ENCODE measurements around the gene RASSF9. TPM values are rescaled to one million over a fixed set of nuclear protein-coding genes. Genes with fewer than 3 reads are reported as not detected.

The RASSF9 gene
- polyA plus RNA-seq, 2 donors: 1.2 to 2.4 TPM

DNA sequence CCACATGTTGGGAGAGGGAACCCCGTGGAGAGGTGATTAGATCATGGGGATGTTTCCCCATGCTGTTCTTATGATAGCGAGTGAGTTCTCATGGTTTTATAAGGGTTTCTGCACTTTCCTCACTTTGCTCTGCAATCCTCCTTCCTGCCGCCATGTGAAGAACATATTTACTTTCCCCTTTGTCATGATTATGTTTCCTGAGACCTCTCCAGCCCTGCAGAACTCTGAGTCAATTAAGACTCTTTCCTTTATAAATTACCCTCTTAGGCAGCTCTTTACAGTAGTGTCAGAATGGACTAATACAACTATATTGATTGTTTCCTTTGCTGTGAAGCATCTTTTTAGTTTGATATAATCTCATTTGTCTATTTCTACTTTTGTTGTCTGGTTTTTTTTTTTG is 13.1 kb upstream of the RASSF9 start:
- no peaks in the 10 kb centered on the region for H3K27me3 ChIP-seq (ENCODE audit: control insufficient read depth in 1 of 2, insufficient read depth in 2 of 2, low read length in 2 of 2)
- WGBS, 2 donors: 67 to 84% methylated on average over 3 of the region's 3 CpGs
- no peaks in the 10 kb centered on the region for H3K4me1 ChIP-seq (ENCODE audit: control insufficient read depth in 2 of 2, insufficient read depth in 2 of 2, low read length in 1 of 2)
- no peaks in the 10 kb centered on the region for H3K36me3 ChIP-seq (ENCODE audit: control insufficient read depth in 2 of 2, insufficient read depth in 2 of 2, low read length in 1 of 2)
- no peak overlapping the region for H3K4me3 ChIP-seq (ENCODE audit: low read depth in 1 of 2, low read length in 2 of 2)
- no peak overlapping the region for H3K27ac ChIP-seq (ENCODE audit: low read depth in 2 of 2, low read length in 1 of 2)
- H3K9me3 ChIP-seq (ENCODE audit: control insufficient read depth in 2 of 2, insufficient read depth in 1 of 2, low read depth in 1 of 2, low read length in 1 of 2): peaks cover 0 to 3% of the 10 kb centered on the region in 2 donors

DNA sequence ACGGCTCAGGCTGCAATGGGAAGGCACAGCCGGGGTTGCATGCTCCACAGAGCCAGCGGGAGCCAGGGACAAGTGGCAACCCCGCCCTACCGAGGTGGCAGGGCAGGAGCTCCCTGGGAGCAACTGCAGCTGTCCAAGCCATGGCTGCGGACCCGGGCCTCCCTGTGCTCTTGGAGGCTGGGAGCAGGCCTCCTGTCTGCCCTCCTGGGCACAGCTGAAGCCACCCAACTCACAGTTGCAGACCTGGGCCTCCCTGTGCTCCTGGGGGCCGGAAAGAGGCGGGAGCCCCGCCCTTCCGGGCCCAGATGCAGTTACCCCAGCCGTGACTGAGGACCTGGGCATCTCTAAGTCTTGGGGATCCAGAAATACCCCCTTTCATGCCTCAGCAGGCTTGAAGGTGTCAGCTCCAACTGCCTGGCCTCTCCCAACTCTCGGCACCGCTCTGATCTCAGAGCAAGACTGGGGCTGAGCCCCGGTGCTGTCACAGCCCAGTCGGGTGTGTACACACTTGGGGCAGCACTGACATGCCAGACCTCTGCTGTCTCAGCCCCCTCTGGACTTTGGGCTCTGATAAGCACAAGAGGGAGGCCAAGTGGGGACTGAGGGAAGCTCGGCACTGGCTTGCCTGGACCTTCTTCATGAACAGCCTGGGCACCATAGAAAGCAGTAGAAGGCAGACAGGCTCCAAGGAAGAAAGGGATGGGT is 7.5 kb upstream of the RASSF9 start:
- no peak overlapping the region for H3K4me3 ChIP-seq (ENCODE audit: low read depth in 1 of 2, low read length in 2 of 2)
- H3K36me3 ChIP-seq (ENCODE audit: control insufficient read depth in 2 of 2, insufficient read depth in 2 of 2, low read length in 1 of 2): no peaks in the 10 kb centered on the region
- H3K27me3 ChIP-seq (ENCODE audit: control insufficient read depth in 1 of 2, insufficient read depth in 2 of 2, low read length in 2 of 2): no peaks in the 10 kb centered on the region
- WGBS, 2 donors: 85 to 92% methylated on average over 17 of the region's 17 CpGs
- no peak overlapping the region for H3K27ac ChIP-seq (ENCODE audit: low read depth in 2 of 2, low read length in 1 of 2)
- peaks cover 0 to 3% of the 10 kb centered on the region in 2 donors for H3K9me3 ChIP-seq (ENCODE audit: control insufficient read depth in 2 of 2, insufficient read depth in 1 of 2, low read depth in 1 of 2, low read length in 1 of 2)
- H3K4me1 ChIP-seq (ENCODE audit: control insufficient read depth in 2 of 2, insufficient read depth in 2 of 2, low read length in 1 of 2): no peaks in the 10 kb centered on the region

DNA sequence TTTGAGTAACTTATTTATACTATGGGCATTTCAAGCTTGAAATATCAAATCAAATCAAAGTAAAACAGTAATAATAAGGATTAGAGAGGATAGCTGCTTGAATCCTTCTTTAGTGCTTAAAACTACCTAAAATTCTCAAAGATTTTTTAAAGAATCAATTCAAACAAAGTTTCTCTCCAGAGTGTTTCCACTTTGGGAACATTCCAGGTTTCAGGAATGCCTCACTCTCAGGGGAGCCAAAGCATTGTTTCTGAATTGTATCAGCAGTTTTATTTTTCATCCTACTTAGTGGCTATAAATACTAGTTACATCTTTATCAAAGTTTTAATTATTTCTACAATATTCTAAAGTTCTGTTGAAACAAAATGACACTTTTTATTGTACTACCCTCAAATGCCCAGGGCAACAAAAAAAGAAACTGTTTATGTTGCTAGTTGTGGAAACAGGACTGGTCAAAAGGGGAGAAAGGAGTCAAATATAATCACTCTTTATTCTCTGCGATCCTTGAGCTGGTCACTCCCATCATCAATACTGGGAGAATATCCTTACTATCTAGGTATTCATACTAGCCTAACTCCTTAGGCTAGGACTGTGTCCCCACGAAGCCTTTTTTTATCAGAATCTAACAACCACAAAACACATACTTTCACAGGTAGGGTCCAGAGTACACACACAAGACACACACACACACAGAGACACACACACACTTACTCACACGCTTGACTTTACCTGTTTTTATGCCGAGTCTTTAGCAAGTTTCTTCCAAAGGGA is 598 bp downstream of the RASSF9 start:
- Histone ChIP-seq H3K9me3 (ENCODE audit: control insufficient read depth in 2 of 2, insufficient read depth in 1 of 2, low read depth in 1 of 2, low read length in 1 of 2) (no peaks in the 10 kb centered on the region), H3K36me3 (ENCODE audit: control insufficient read depth in 2 of 2, insufficient read depth in 2 of 2, low read length in 1 of 2) (no peaks in the 10 kb centered on the region), H3K27me3 (ENCODE audit: control insufficient read depth in 1 of 2, insufficient read depth in 2 of 2, low read length in 2 of 2) (no peaks in the 10 kb centered on the region), H3K4me3 (ENCODE audit: low read depth in 1 of 2, low read length in 2 of 2) (peak overlapping the region; percentile 44 to 67), H3K4me1 (ENCODE audit: control insufficient read depth in 2 of 2, insufficient read depth in 2 of 2, low read length in 1 of 2) (no peaks in the 10 kb centered on the region), H3K27ac (ENCODE audit: low read depth in 2 of 2, low read length in 1 of 2) (peak overlapping the region; percentile 62 to 72)
- 8 to 20% methylated on average over 4 of the region's 4 CpGs for WGBS, 2 donors

DNA sequence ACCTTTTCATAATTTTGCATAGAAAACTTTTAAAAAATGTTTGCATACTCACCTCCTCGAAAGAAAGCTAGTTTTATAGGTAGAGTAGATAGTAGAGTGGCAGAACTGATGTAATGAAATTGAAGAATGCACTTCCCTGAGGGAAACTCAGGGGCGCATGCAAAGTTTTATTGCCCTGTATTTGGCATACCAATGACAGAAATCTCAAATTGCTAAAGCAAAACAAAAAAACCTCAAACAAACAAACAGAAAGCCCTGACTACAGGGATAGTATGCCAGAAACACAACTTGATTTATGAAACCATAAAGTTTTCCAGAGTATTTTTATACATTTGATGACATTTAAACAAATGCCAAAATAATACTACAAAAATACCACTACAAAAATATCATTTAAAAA is 1.8 kb downstream of the RASSF9 start:
- Histone ChIP-seq H3K36me3 (ENCODE audit: control insufficient read depth in 2 of 2, insufficient read depth in 2 of 2, low read length in 1 of 2) (no peaks in the 10 kb centered on the region), H3K27ac (ENCODE audit: low read depth in 2 of 2, low read length in 1 of 2) (no peak overlapping the region), H3K4me3 (ENCODE audit: low read depth in 1 of 2, low read length in 2 of 2) (peak overlapping the region in 1 of 2 donors; percentile 39), H3K9me3 (ENCODE audit: control insufficient read depth in 2 of 2, insufficient read depth in 1 of 2, low read depth in 1 of 2, low read length in 1 of 2) (no peaks in the 10 kb centered on the region), H3K27me3 (ENCODE audit: control insufficient read depth in 1 of 2, insufficient read depth in 2 of 2, low read length in 2 of 2) (no peaks in the 10 kb centered on the region), H3K4me1 (ENCODE audit: control insufficient read depth in 2 of 2, insufficient read depth in 2 of 2, low read length in 1 of 2) (no peaks in the 10 kb centered on the region)
- WGBS, 2 donors: 32 to 46% methylated on average over 2 of the region's 2 CpGs

DNA sequence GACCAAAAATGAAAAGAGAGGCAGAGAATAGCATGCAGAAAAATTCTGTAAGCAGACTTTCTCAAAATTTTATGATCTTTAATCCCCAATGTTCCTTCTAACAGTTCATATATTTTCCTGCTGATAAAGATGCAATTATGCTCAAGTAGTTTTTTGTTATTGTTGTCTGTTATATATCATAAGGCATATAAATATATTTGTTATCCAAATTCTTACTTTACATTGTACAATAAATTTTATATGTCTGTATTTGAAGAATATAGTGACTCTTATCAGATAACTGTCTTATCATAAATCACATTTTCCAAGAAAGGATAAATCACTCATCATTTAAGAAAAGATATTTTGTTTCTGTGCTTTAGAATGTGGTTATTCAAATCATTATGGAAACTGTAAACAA is 2.6 kb downstream of the RASSF9 start:
- no peak overlapping the region for H3K27ac ChIP-seq (ENCODE audit: low read depth in 2 of 2, low read length in 1 of 2)
- H3K4me1 ChIP-seq (ENCODE audit: control insufficient read depth in 2 of 2, insufficient read depth in 2 of 2, low read length in 1 of 2): no peaks in the 10 kb centered on the region
- no peaks in the 10 kb centered on the region for H3K9me3 ChIP-seq (ENCODE audit: control insufficient read depth in 2 of 2, insufficient read depth in 1 of 2, low read depth in 1 of 2, low read length in 1 of 2)
- no peaks in the 10 kb centered on the region for H3K27me3 ChIP-seq (ENCODE audit: control insufficient read depth in 1 of 2, insufficient read depth in 2 of 2, low read length in 2 of 2)
- H3K36me3 ChIP-seq (ENCODE audit: control insufficient read depth in 2 of 2, insufficient read depth in 2 of 2, low read length in 1 of 2): no peaks in the 10 kb centered on the region
- no peak overlapping the region for H3K4me3 ChIP-seq (ENCODE audit: low read depth in 1 of 2, low read length in 2 of 2)

DNA sequence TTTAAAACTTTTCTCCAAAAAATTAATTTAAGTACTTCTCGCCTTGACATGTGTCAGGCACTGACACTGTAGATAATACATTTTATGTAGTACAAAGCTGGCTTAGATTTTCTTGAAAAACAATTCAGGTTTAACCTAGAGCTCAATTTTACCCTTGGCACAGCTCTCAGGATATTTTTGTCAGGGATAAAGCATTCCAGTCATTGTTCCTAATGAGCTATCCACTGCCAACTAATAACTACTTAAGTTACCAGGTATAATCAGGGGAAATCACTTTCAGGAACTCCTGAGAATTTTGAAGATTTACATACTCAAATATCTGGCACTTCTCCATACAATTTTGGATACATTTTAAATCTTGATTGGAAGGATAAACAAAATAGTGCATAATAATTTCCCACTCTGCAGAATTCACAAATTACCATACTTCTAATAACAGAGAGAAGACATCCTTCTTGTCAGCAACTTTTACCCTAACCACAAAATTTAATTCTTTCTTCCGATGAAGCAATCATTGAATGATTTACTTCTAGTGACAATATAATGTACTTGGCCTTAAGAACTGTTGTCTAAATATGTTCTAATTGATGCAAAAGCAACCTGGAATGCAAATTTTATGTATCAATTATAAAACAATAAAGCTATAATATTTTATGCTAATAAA is 4.8 kb downstream of the RASSF9 start:
- WGBS, 2 donors: 42 to 58% methylated on average over 2 of the region's 2 CpGs

DNA sequence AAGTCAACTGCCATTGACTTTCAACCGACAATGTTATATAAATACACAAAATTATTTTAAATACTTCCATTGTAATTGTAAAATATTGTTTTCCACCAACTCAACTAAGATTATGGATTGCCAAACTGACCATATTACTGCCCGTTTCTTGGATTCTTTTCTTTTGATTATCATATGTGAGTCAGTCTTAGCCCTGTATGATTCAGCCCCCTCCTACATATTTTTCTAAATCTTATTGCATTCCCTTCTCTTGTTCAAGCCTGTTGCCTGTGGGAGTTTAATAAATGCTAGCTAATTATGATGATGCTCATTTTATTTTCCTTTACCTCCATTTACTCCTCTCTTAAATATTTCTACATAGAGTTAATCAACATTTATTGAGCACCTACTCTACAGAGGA is 6.8 kb downstream of the RASSF9 start:
- WGBS, 2 donors: 64 to 74% methylated on average over 2 of the region's 2 CpGs
- no peak overlapping the region for H3K27ac ChIP-seq (ENCODE audit: low read depth in 2 of 2, low read length in 1 of 2)
- H3K9me3 ChIP-seq (ENCODE audit: control insufficient read depth in 2 of 2, insufficient read depth in 1 of 2, low read depth in 1 of 2, low read length in 1 of 2): no peaks in the 10 kb centered on the region
- H3K27me3 ChIP-seq (ENCODE audit: control insufficient read depth in 1 of 2, insufficient read depth in 2 of 2, low read length in 2 of 2): no peaks in the 10 kb centered on the region
- no peak overlapping the region for H3K4me3 ChIP-seq (ENCODE audit: low read depth in 1 of 2, low read length in 2 of 2)
- H3K36me3 ChIP-seq (ENCODE audit: control insufficient read depth in 2 of 2, insufficient read depth in 2 of 2, low read length in 1 of 2): no peaks in the 10 kb centered on the region
- no peaks in the 10 kb centered on the region for H3K4me1 ChIP-seq (ENCODE audit: control insufficient read depth in 2 of 2, insufficient read depth in 2 of 2, low read length in 1 of 2)

More for the DNA sequence above, 4.8 kb downstream of the RASSF9 start:
- H3K27me3 ChIP-seq (ENCODE audit: control insufficient read depth in 1 of 2, insufficient read depth in 2 of 2, low read length in 2 of 2): no peaks in the 10 kb centered on the region
- H3K4me1 ChIP-seq (ENCODE audit: control insufficient read depth in 2 of 2, insufficient read depth in 2 of 2, low read length in 1 of 2): no peaks in the 10 kb centered on the region
- no peaks in the 10 kb centered on the region for H3K9me3 ChIP-seq (ENCODE audit: control insufficient read depth in 2 of 2, insufficient read depth in 1 of 2, low read depth in 1 of 2, low read length in 1 of 2)
- no peak overlapping the region for H3K4me3 ChIP-seq (ENCODE audit: low read depth in 1 of 2, low read length in 2 of 2)
- no peaks in the 10 kb centered on the region for H3K36me3 ChIP-seq (ENCODE audit: control insufficient read depth in 2 of 2, insufficient read depth in 2 of 2, low read length in 1 of 2)
- no peak overlapping the region for H3K27ac ChIP-seq (ENCODE audit: low read depth in 2 of 2, low read length in 1 of 2)

DNA sequence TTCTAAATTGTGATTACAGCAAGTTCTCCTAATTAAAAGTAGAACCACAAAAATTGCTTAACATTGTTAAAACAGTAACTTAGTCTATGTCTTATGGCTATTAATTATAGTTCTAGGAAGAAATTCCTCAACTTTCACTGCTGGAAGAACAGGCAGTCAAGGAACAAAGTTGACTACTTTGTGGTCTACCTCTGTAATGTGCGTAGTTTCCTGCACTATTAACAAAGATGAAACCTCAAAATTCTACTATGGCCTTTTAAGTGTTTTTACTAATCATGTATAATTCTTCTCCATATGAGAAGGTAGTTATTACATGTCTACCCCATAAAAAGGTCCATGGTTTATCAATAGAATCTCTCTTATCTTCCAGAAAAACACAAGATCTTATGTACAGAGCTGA is 7.6 kb downstream of the RASSF9 start:
- no peaks in the 10 kb centered on the region for H3K36me3 ChIP-seq (ENCODE audit: control insufficient read depth in 2 of 2, insufficient read depth in 2 of 2, low read length in 1 of 2)
- 94% methylated on average over 1 of the region's 1 CpG for WGBS, 2 donors
- no peaks in the 10 kb centered on the region for H3K27me3 ChIP-seq (ENCODE audit: control insufficient read depth in 1 of 2, insufficient read depth in 2 of 2, low read length in 2 of 2)
- no peak overlapping the region for H3K27ac ChIP-seq (ENCODE audit: low read depth in 2 of 2, low read length in 1 of 2)
- no peak overlapping the region for H3K4me3 ChIP-seq (ENCODE audit: low read depth in 1 of 2, low read length in 2 of 2)
- no peaks in the 10 kb centered on the region for H3K9me3 ChIP-seq (ENCODE audit: control insufficient read depth in 2 of 2, insufficient read depth in 1 of 2, low read depth in 1 of 2, low read length in 1 of 2)
- no peaks in the 10 kb centered on the region for H3K4me1 ChIP-seq (ENCODE audit: control insufficient read depth in 2 of 2, insufficient read depth in 2 of 2, low read length in 1 of 2)

DNA sequence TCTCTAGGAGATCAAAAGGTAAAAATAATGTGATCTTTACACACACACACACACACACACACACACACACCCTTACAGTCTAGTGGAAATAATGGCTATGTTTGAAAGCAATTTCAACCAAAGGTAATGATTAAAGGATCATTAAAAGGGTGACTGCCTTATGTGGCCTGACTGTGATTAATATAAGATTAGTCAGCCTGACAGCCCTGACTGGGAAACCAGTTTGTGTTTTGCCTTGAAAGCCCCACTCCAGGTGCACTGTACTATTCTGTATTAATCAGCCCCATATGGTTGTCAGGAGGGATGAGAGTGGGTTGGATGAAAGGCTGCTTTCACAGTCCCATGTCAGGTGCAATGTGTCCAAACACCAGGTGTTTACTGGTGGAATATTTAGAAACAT is 10.5 kb downstream of the RASSF9 start:
- Histone ChIP-seq H3K27me3 (ENCODE audit: control insufficient read depth in 1 of 2, insufficient read depth in 2 of 2, low read length in 2 of 2) (no peaks in the 10 kb centered on the region), H3K36me3 (ENCODE audit: control insufficient read depth in 2 of 2, insufficient read depth in 2 of 2, low read length in 1 of 2) (no peaks in the 10 kb centered on the region), H3K9me3 (ENCODE audit: control insufficient read depth in 2 of 2, insufficient read depth in 1 of 2, low read depth in 1 of 2, low read length in 1 of 2) (no peaks in the 10 kb centered on the region), H3K4me1 (ENCODE audit: control insufficient read depth in 2 of 2, insufficient read depth in 2 of 2, low read length in 1 of 2) (no peaks in the 10 kb centered on the region), H3K27ac (ENCODE audit: low read depth in 2 of 2, low read length in 1 of 2) (no peak overlapping the region), H3K4me3 (ENCODE audit: low read depth in 1 of 2, low read length in 2 of 2) (no peak overlapping the region)

Data from esophagus (tissue), 2 donors.